Thymus (tissue), 11 donors: ENCODE measurements around the gene TSC22D4. TPM values are rescaled to one million over a fixed set of nuclear protein-coding genes. Genes with fewer than 3 reads are reported as not detected.

Experiments
- DNase-seq, 9 donors: peaks; one replicate each; pipeline ENCODE4 v3.0.0-alpha.2; 2013; ENCODE audit warnings: low spot score in 9 of 9, low read depth in 6 of 9, missing footprints in 1 of 9
- H3K27ac ChIP-seq, 2 donors: one replicate each; pipeline ENCODE4 v1.5.1; 2013; ENCODE audit warnings: control low read depth in 1 of 2, low read depth in 1 of 2, low read length in 1 of 2, mild to moderate bottlenecking in 1 of 2, moderate library complexity in 1 of 2
- H3K27me3 ChIP-seq, 2 donors: one replicate each; pipeline ENCODE4 v1.5.1; 2013; ENCODE audit warnings: low read length in 1 of 2; ENCODE audit not compliant: control insufficient read depth in 2 of 2, insufficient read depth in 1 of 2
- H3K36me3 ChIP-seq, 2 donors: one replicate each; pipeline ENCODE4 v1.5.1; 2013; ENCODE audit warnings: low read length in 1 of 2, mild to moderate bottlenecking in 1 of 2, moderate library complexity in 1 of 2; ENCODE audit not compliant: control insufficient read depth in 2 of 2, insufficient read depth in 2 of 2
- H3K4me1 ChIP-seq, 2 donors: one replicate each; pipeline ENCODE4 v1.5.1; 2013; ENCODE audit warnings: low read length in 2 of 2; ENCODE audit not compliant: control insufficient read depth in 2 of 2, insufficient read depth in 2 of 2
- H3K4me3 ChIP-seq, 2 donors: one replicate each; pipeline ENCODE4 v1.5.1; 2013; ENCODE audit warnings: low read length in 2 of 2, control low read depth in 1 of 2, mild to moderate bottlenecking in 1 of 2
- H3K9me3 ChIP-seq, 2 donors: one replicate each; pipeline ENCODE4 v1.5.1; 2013; ENCODE audit warnings: low read length in 1 of 2, mild to moderate bottlenecking in 1 of 2; ENCODE audit not compliant: control insufficient read depth in 2 of 2, insufficient read depth in 1 of 2
- WGBS: extraction: QIAGEN DNeasy Blood & Tissue Kit; methylation state at CpG from one replicate; pipeline ENCODE4 v1.1.7; 2013; 5-methylcytosine and 5-hydroxymethylcytosine counted together
- polyA plus RNA-seq: library from polyadenylated mRNA; stranded (reverse); fragments of 200-250 nt; gene quantifications from one replicate; pipeline ENCODE4 v1.2.3, GENCODE V29; 2013
- total RNA-seq: library from RNA; stranded (reverse); fragments of 120-200 nt; gene quantifications from one replicate; pipeline ENCODE4 v1.2.4, GENCODE V29; 2013
- donor health status: healthy.

The TSC22D4 gene
- total and polyA plus RNA-seq, 2 donors: 37.4 to 67.7 TPM

DNA sequence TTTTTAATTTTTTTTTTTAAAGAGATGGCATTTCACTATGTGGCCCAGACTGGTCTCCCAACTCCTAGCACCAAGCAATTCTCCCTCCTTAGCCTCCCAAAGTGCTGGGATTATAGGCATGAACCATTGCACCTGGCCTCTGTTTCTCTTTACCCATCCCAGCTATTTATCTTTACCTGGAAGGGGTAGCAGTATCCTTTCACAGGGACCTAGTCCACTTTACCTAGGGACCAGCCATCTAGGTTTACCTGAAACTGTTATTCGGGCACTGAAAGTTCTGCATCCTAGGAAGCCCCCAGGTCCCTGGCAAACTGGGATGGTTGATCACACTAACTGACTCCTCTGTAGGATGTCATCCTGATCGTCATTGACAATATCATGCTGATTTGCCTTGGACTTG, 38.3 kb upstream of the TSC22D4 start:
- DNase-seq: no peak
- WGBS: 97% methylated on average over 2 of the region's 2 CpGs
- peaks cover 0 to 13% of the 10 kb centered on the region in 2 donors for H3K4me1 ChIP-seq
- H3K4me3 ChIP-seq: no peak overlapping the region
- H3K27me3 ChIP-seq: no peaks in the 10 kb centered on the region
- H3K27ac ChIP-seq: no peak overlapping the region
- no peaks in the 10 kb centered on the region for H3K36me3 ChIP-seq
- H3K9me3 ChIP-seq: no peaks in the 10 kb centered on the region

DNA sequence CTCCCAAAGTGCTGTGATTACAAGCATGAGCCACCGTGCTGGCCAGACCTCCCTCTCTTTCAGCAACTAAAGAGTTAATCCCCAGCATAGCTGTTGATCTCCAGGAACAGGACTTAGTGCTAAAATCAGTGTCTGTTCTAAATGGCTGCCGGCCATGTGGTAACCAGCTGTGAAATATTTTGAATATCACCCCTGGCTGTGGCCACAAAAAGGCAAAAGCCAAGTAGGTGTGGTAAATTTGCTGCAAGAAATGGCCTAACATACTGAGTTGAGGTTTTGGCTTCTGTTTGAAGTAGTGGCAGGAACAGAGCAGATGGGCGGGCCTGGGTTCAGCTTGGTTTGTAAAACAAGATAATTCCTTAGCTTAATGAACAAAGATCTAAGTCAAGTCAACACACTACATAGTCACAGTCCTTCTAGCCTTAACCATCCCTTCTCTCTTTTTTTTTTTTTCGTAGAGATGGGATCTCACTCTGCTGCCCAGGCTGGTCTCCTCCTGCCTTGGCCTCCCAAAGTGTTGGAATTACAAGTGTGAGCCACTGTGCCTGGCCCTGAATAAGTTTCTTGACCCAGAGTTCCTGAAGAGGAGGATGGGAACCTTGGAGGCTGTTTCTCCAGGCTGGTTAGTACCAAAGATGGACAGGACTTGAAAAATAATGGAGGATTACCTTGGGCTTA, 37.3 kb upstream of the TSC22D4 start:
- H3K27ac ChIP-seq: no peak overlapping the region
- no peaks in the 10 kb centered on the region for H3K36me3 ChIP-seq
- peaks cover 0 to 13% of the 10 kb centered on the region in 2 donors for H3K4me1 ChIP-seq
- DNase-seq: peak in 2 of 9 donors; percentile 30 to 62
- H3K9me3 ChIP-seq: no peaks in the 10 kb centered on the region
- H3K4me3 ChIP-seq: no peak overlapping the region
- no peaks in the 10 kb centered on the region for H3K27me3 ChIP-seq
- WGBS: 30% methylated on average over 4 of the region's 4 CpGs

DNA sequence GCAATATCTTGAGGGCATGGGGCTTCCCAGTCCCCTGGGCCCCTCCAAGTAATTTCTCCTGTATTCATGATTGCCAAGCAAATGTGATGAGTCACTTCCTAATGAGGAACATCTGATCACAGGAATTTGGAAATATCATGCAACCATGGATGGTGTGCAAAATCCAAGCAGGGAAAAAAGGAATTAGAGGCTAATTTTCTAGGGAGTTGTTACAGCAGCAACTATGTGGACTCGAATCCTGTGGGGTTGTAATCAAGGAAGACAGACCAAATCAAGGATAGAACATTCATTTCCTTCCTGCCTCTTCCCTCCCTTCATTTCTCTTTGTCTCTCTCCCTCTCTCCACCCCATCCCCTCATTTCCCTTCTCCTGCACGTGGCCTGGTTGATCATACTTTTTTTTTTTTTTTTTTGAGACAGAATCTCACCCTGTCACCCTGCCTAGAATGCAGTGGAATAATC, 36.1 kb upstream of the TSC22D4 start:
- H3K4me1 ChIP-seq: peaks cover 0 to 13% of the 10 kb centered on the region in 2 donors
- no peaks in the 10 kb centered on the region for H3K9me3 ChIP-seq
- no peaks in the 10 kb centered on the region for H3K27me3 ChIP-seq
- no peak overlapping the region for H3K27ac ChIP-seq
- 57% methylated on average over 2 of the region's 2 CpGs for WGBS
- DNase-seq: no peak
- H3K36me3 ChIP-seq: no peaks in the 10 kb centered on the region
- no peak overlapping the region for H3K4me3 ChIP-seq

DNA sequence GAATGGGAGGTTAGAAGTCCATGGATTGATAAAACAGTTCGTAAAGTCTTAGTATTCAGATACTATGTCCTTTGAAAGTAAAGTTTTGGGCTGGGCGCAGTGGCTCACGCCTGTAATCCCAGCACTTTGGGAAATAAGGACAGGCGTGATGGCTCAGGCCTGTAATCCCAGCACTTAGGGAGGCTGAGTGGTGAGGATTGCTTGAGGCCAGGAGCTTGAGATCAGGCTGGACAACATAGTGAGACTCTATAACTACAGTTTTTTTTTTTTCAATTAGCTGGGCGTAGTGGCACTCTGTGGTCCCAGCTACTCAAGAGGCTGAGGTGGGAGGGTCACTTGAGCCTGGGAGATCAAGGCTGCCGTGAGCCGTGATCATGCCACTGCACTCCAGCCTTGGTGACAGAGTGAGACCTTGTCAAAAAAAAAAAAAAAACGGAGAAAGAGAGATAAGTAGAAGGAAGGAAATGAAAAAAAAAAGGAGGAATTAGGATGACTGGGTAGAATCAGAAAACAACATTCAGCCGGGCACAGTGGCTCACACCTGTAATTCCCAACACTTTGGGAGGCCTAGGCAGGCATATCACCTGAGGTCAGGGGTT, 34.3 kb upstream of the TSC22D4 start:
- no peak overlapping the region for H3K4me3 ChIP-seq
- DNase-seq: no peak
- H3K27ac ChIP-seq: no peak overlapping the region
- no peaks in the 10 kb centered on the region for H3K9me3 ChIP-seq
- H3K4me1 ChIP-seq: peaks cover 0 to 13% of the 10 kb centered on the region in 2 donors
- peaks cover 0 to 4% of the 10 kb centered on the region in 2 donors for H3K27me3 ChIP-seq
- H3K36me3 ChIP-seq: no peaks in the 10 kb centered on the region
- WGBS: 83% methylated on average over 9 of the region's 9 CpGs

DNA sequence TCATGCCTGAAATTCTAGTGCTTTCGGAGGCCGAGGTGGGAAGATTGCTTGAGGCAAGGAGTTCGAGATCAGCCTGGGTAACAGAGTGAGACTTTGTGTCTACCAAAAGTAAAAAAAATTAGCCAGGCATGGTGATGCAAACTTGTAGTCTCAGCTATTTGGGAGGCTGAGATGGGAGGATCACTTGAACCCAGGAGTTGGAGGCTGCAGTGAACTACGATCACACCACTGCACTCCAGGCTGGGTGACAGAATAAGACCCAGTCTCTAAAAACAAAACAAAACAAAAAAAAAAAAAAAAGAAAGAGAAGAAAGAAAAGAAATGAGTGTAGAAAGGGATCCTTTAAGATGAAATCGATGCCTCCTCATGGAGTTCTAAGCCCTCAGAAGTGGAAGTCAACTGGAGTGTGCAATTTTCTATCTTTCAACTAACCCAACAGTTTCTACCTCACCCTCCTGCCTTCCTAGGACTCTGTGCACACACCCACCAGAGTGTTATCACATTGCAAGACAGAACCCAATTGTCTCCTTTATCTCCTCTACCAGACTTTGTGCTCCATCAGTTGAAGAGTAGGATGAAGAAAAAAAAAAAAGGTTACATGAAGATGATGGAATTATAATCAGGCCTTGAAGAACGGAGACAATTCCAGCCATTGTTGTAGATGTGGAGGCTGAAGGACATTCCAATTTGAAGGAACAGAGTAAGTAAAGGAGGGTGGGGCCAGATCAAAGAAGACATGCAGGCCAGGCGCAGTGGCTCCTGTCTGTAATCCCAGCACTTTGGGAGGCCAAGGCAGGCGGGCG, 31.6 kb upstream of the TSC22D4 start:
- Histone ChIP-seq H3K4me1 (peaks cover 0 to 1% of the 10 kb centered on the region in 2 donors), H3K4me3 (no peak overlapping the region), H3K27ac (no peak overlapping the region), H3K36me3 (no peaks in the 10 kb centered on the region), H3K9me3 (no peaks in the 10 kb centered on the region), H3K27me3 (peaks cover 0 to 8% of the 10 kb centered on the region in 2 donors)
- no peak for DNase-seq
- 97% methylated on average over 9 of the region's 9 CpGs for WGBS

DNA sequence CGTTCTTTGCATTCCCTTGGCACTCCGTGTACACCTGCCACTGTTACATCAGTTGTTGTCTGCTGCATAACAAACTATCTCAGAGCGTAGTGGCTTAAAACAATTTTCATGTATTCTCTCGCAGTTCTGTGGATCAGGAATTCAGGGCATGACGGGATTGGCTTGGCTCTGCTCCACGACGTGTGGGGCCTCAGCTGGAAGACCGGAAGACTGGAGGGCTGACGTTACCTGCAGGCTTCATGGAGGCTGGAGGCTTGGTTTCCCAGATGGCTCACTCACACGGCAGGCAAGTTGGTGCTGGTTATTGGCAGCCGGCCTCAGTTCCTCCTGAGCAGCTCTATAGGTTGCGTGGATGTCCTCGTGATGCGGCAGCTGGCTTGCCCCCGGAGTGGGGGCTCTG, 30.2 kb upstream of the TSC22D4 start:
- H3K9me3 ChIP-seq: no peaks in the 10 kb centered on the region
- no peaks in the 10 kb centered on the region for H3K36me3 ChIP-seq
- WGBS: 92% methylated on average over 15 of the region's 15 CpGs
- DNase-seq: peak in 1 of 9 donors; percentile 31
- no peak overlapping the region for H3K4me3 ChIP-seq
- peaks cover 0 to 8% of the 10 kb centered on the region in 2 donors for H3K27me3 ChIP-seq
- H3K4me1 ChIP-seq: no peaks in the 10 kb centered on the region
- H3K27ac ChIP-seq: peak overlapping the region in 1 of 2 donors; percentile 17

DNA sequence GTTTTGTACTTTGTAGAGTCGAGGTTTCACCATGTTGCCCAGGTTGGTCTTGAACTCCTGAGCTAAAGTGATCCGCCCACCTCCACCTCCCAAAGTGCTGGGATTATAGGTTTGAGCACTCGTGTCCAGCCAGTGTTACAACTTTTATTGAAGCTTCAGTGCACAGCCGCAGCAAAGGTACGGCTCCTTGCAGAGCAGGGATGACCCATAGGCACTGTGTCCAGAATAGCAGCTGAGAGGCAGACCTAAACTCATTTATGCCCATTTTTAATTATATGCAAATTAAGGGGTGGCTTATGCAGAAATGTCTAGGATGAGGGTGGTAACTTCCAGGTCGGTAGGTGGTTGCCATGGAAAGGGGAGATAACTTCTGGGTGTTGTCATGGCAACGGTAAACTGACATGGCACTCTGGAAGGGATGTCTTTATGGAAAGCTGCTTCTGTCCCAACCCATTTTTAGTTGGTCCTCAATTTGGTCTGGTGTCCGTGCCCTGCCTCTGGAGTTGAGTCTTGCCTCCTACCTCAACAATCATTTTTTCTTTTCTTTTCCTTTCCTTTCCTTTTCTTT, 27.4 kb upstream of the TSC22D4 start:
- 82% methylated on average over 8 of the region's 8 CpGs for WGBS
- no peaks in the 10 kb centered on the region for H3K9me3 ChIP-seq

DNA sequence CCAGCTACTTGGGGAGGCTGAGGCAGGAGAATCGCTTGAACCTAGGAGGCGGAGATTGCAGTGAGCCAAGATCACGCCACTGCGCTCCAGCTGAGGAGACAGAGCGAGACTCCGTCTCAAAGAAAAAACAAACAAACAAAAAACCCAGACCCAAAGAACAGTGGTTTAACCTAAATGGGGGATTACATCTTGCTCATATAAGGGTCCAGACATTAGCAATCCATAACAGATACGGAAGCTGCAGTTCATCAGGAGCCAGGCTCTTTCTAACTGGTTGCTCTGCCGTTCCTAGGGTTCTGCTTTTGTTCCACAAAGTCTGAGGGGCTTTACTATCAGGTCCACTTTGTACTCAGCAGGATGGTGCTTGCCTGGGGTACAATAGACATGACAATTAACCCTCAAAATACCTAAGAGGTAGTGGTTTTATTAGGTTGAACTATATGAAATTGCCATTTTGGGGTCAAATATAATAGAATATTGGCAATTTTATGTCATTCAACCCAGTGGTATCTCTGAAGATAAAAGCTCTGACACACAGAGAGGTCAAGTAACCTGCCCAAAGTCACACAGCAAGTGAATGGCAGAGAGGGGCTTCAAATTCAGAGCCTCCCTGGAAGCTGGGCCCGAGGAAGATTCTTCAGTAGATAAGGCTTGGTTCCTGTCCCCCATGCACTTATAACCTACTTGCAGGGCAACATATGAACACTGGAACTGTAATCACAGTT, 26.0 kb upstream of the TSC22D4 start:
- Histone ChIP-seq H3K27ac (no peak overlapping the region), H3K9me3 (no peaks in the 10 kb centered on the region), H3K4me1 (no peaks in the 10 kb centered on the region), H3K4me3 (no peak overlapping the region), H3K36me3 (no peaks in the 10 kb centered on the region), H3K27me3 (peaks cover 0 to 12% of the 10 kb centered on the region in 2 donors)
- no peak for DNase-seq
- 96% methylated on average over 9 of the region's 9 CpGs for WGBS

More for the DNA sequence above, 27.4 kb upstream of the TSC22D4 start:
- DNase-seq: no peak
- Histone ChIP-seq H3K36me3 (no peaks in the 10 kb centered on the region), H3K27me3 (peaks cover 0 to 12% of the 10 kb centered on the region in 2 donors), H3K27ac (no peak overlapping the region), H3K4me1 (no peaks in the 10 kb centered on the region), H3K4me3 (no peak overlapping the region)
